Cardiac muscle cell (in vitro differentiated cells and primary cell): ENCODE measurements around the gene GIT2. TPM values are rescaled to one million over a fixed set of nuclear protein-coding genes. Genes with fewer than 3 reads are reported as not detected.

Source experiments
- DNase-seq, 2 donors: peaks; one replicate each; pipeline versions ENCODE4 v3.0.0 to v3.0.0-alpha.2; 2010 to 2017; ENCODE audit warnings: low read depth in 1 of 2, low spot score in 1 of 2
- H3K27ac ChIP-seq: fragments of 200-600 bp; sonication (generic); 2 replicates; pipeline ENCODE4 v1.5.1; 2016
- H3K27me3 ChIP-seq: fragments of 200-600 bp; sonication (generic); 2 replicates; pipeline ENCODE4 v1.6.0; 2016; ENCODE audit warnings: control low read depth
- H3K36me3 ChIP-seq: fragments of 200-600 bp; sonication (generic); 2 replicates; pipeline ENCODE4 v1.5.1; 2016; ENCODE audit warnings: control low read depth
- H3K4me1 ChIP-seq: fragments of 200-600 bp; sonication (generic); 2 replicates; pipeline ENCODE4 v1.8.1; 2017; ENCODE audit warnings: low read depth, mild to moderate bottlenecking, mixed run types
- H3K4me3 ChIP-seq: fragments of 200-600 bp; sonication (generic); 2 replicates; pipeline ENCODE4 v1.5.1; 2016; ENCODE audit warnings: mild to moderate bottlenecking
- H3K9me3 ChIP-seq: fragments of 200-600 bp; sonication (generic); 2 replicates; pipeline ENCODE4 v1.5.1; 2017; ENCODE audit warnings: low read depth, mild to moderate bottlenecking, control low read depth
- CTCF ChIP-seq: IDR thresholded peaks from 2 replicates; pipeline ENCODE4 v1.5.1; 2012; ENCODE audit warnings: low read depth, mild to moderate bottlenecking, low read length
- polyA plus RNA-seq: library from polyadenylated mRNA; unstranded; fragments of >200 nt; fragmentation: Nextera tagmentation; extraction: Ambion mirVana; gene quantifications from 2 replicates; pipeline ENCODE4 v1.2.1, GENCODE V29; 2016
- total RNA-seq: library from RNA; depleted of rRNA; stranded (reverse); fragments of >200 nt; gene quantifications from 2 replicates; pipeline ENCODE4 v1.2.3, GENCODE V29; 2016

The GIT2 gene
- total and polyA plus RNA-seq, 2 experiments from 2014 or later = 23.3 to 25.7 TPM

GRCh38 chr12:109921982-109922381 lies 74.2 kb downstream of the GIT2 start:
- Histone ChIP-seq H3K4me3 (no peak overlapping the region), H3K27ac (no peak overlapping the region), H3K27me3 (no peaks in the 10 kb centered on the region), H3K4me1 (peaks cover 6% of the 10 kb centered on the region), H3K9me3 (no peaks in the 10 kb centered on the region), H3K36me3 (peaks cover 20% of the 10 kb centered on the region)
- DNase-seq = no peak
- no peak for TF ChIP-seq CTCF

GRCh38 chr12:109920261-109920780 lies 75.8 kb downstream of the GIT2 start:
- Histone ChIP-seq H3K27me3 (no peaks in the 10 kb centered on the region), H3K4me3 (no peak overlapping the region), H3K27ac (no peak overlapping the region), H3K36me3 (peaks cover 33% of the 10 kb centered on the region), H3K4me1 (peaks cover 2% of the 10 kb centered on the region), H3K9me3 (no peaks in the 10 kb centered on the region)
- no peak for TF ChIP-seq CTCF
- DNase-seq = no peak

GRCh38 chr12:109919456-109919855 lies 76.7 kb downstream of the GIT2 start:
- no peaks in the 10 kb centered on the region for H3K9me3 ChIP-seq
- no peaks in the 10 kb centered on the region for H3K27me3 ChIP-seq
- no peak overlapping the region for H3K4me3 ChIP-seq
- TF ChIP-seq CTCF = no peak
- H3K36me3 ChIP-seq = peaks cover 41% of the 10 kb centered on the region
- no peaks in the 10 kb centered on the region for H3K4me1 ChIP-seq
- no peak overlapping the region for H3K27ac ChIP-seq
- no peak for DNase-seq

GRCh38 chr12:109916045-109916444 lies 80.1 kb downstream of the GIT2 start:
- no peak for DNase-seq
- Histone ChIP-seq H3K9me3 (no peaks in the 10 kb centered on the region), H3K27ac (no peak overlapping the region), H3K4me3 (no peak overlapping the region), H3K4me1 (no peaks in the 10 kb centered on the region), H3K36me3 (peaks cover 44% of the 10 kb centered on the region), H3K27me3 (no peaks in the 10 kb centered on the region)
- no peak for TF ChIP-seq CTCF

- H3K9me3 ChIP-seq = no peaks in the 10 kb centered on the region
- TF ChIP-seq CTCF = no peak
- H3K4me1 ChIP-seq = no peaks in the 10 kb centered on the region
- peaks cover 44% of the 10 kb centered on the region for H3K36me3 ChIP-seq
- H3K4me3 ChIP-seq = no peak overlapping the region
- DNase-seq = no peak
- no peaks in the 10 kb centered on the region for H3K27me3 ChIP-seq
- H3K27ac ChIP-seq = no peak overlapping the region
Observed at GRCh38 chr12:109915171-109916040, 80.8 kb downstream of the GIT2 start.
